Rectal smooth muscle tissue (tissue), 1 donor: ENCODE data around the gene TBC1D22A.

Source experiments
- H3K27ac ChIP-seq: one replicate; pipeline ENCODE4 v1.7.0; 2013; ENCODE audit warnings: low read depth, low read length, inconsistent platforms
- H3K27me3 ChIP-seq: one replicate; pipeline ENCODE4 v1.7.0; 2013; ENCODE audit warnings: low read length; ENCODE audit not compliant: control insufficient read depth, insufficient read depth
- H3K36me3 ChIP-seq: one replicate; pipeline ENCODE4 v1.7.0; 2013; ENCODE audit warnings: low read length; ENCODE audit not compliant: control insufficient read depth, insufficient read depth
- H3K4me1 ChIP-seq: one replicate; pipeline ENCODE4 v1.7.0; 2013; ENCODE audit warnings: low read length; ENCODE audit not compliant: control insufficient read depth, insufficient read depth
- H3K4me3 ChIP-seq: one replicate; pipeline ENCODE4 v1.7.0; 2013; ENCODE audit warnings: low read length
- H3K9ac ChIP-seq: one replicate; pipeline ENCODE4 v1.7.0; 2013; ENCODE audit warnings: low read length

Gene TBC1D22A

DNA sequence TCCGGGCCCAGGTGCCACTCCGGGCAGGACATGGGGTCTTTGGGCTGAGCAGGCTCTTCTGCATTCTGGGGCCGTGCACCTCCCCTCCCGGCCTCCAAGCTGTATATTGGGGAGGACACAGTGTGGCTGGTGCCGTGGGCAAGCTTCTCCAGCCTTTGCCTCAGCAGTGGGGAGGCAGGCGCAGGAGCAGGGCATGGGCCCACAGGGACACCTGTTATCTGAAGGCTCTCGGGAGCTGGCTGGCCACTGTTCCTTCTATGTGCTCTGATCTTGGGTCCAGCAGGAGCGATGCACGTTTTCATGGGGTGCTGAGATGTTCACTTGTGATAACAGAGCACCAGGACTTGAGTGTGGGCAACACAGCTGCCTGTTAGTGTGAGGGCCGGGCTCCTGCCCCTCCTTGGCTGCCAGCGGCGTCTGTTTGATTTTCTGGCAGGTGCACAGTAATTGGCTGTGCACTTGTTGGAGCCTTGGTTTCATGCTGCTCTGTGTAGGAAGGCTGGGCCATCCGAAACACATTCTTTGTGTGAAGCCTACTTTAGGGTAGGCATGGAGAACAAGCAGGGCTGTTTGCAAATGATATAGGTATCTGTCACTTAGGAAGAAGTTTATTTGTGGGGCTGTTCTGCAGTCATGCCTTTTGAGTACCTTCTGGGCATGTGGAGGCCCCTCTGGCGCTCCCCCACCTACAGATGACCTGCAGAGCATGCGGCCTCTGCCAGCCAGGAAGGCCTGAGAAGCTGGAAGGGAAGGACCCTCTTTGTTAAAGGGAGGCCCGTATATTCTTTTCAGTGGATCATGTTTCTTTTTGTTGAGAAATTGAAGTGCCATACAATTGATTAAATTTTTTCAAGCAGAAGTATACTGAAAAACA is 201.5 kb downstream of the TBC1D22A start:
- Histone ChIP-seq H3K27ac (no peak overlapping the region), H3K4me3 (no peak overlapping the region), H3K9ac (no peak overlapping the region), H3K27me3 (no peaks in the 10 kb centered on the region), H3K4me1 (no peaks in the 10 kb centered on the region), H3K36me3 (no peaks in the 10 kb centered on the region)

DNA sequence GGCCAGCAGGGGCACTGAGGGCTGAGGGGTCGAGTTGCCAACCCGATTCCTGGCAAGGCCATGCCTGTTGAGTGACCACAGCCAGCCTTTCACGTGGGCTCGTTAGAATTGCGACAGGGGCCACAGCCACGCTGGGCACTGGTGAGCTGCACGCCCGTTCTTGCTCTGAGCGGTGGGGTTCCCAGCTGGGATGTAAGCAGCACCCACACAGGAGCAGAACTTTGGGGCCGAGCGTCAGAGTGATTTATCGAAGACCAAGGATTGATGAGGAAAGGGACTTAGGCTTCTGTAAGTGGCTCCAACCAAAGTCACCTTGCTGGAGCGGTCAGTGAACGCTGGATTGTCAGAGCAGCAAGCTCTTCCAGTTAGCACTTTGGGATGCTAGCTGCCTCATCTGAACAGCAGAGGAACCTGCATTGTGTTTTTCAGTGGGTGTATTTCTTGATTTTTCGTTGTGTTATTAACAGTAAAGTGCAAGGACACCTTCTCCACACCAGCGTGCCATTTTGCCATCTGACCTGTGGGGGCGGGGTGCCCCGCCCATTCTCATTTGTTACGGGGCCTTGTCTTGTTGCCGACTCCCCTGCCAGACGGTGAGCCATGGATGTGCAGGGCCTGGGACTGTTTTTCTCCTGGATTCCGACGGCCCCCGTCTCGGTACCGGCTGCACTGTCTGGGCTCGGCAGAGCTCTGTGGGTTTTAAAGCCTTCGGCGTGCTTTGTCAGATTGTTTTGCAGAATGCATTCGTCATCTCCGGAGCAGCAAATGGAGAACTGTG is 202.5 kb downstream of the TBC1D22A start:
- no peak overlapping the region for H3K27ac ChIP-seq
- H3K9ac ChIP-seq: no peak overlapping the region
- H3K36me3 ChIP-seq: no peaks in the 10 kb centered on the region
- no peaks in the 10 kb centered on the region for H3K27me3 ChIP-seq
- no peaks in the 10 kb centered on the region for H3K4me1 ChIP-seq
- H3K4me3 ChIP-seq: no peak overlapping the region

DNA sequence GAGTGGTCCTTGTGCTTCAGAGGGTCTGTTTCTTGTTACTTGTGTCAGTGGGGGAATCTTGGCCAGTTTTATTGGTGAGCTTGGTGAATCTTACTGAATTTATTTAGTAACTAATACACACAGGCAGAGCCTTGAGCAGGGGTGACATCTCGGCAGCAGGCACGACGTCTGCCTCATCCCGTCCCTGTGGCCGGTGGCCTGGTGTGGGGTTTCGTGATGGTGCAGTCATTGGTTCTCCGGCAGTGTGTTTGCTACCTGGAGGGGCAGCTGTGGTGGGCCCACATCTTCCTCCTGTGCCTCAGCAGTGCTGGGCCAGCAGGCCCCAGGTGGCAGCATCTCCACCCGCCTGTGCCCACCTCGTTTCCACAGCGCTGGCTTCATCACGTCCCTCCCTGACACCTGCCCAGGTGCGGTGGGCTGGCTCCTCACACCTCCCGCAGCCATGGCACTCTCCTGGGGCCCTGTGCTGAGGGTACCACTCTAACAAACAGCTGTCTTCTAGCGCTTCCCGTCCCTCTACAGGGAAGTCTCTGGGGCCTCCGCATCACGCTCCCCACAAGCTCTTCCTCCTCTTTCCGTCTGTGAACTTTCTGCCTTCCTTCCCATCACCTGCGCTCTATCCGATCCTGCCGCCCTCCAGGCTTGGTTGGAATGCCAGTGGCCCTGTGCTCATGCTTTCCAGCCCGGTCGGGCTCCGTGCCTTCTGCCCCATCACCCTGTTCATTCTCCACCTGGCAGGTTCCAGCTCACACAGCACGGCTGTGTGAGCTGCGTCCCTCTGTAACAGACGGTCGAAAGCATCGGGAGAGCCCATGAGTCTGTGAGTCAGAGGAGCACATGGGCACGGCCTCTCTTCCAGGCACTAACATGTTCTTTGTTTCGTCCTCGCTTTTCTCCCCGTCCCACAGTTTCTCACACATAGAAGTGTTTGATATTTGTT is 203.4 kb downstream of the TBC1D22A start:
- no peak overlapping the region for H3K27ac ChIP-seq
- H3K36me3 ChIP-seq: no peaks in the 10 kb centered on the region
- H3K9ac ChIP-seq: no peak overlapping the region
- no peaks in the 10 kb centered on the region for H3K4me1 ChIP-seq
- H3K27me3 ChIP-seq: no peaks in the 10 kb centered on the region
- no peak overlapping the region for H3K4me3 ChIP-seq

DNA sequence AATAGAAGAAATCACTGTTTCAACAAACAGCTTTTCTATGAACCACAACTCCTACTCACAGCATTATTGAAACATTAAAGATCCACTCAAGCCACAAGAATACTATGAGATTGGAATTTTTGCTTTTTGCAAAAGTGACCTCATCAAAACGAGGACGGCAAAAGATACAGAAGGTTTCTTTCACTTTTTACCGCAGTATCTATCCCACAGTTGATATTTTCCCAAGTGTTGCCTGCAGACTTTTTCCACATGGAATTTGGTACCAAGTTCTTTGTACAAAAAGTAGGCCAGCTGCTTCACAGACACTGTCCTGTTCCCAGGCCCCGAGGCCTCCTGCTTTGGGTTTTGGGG is 204.0 kb downstream of the TBC1D22A start:
- H3K9ac ChIP-seq: no peak overlapping the region
- no peak overlapping the region for H3K4me3 ChIP-seq
- no peaks in the 10 kb centered on the region for H3K4me1 ChIP-seq
- H3K36me3 ChIP-seq: no peaks in the 10 kb centered on the region
- no peak overlapping the region for H3K27ac ChIP-seq
- H3K27me3 ChIP-seq: no peaks in the 10 kb centered on the region

DNA sequence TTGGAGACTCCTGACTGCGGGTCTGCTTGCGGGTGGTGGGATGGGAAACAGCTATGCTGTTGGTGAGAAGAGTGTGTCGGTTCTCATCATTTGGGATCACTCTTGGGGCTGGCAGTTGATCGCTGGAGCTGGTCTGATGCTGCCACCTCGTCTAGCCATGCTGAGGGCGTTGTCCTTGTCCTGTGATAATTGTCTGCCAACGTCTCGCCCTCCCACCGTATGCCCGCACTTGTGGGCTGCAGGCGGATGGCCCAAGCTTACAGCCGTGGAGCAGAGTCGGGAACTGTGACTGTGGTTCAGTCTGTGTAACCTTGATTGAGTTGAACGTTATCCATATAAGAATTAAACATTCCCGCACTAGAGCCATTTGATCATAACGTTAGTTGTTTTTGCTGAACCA is 204.4 kb downstream of the TBC1D22A start:
- Histone ChIP-seq H3K27me3 (no peaks in the 10 kb centered on the region), H3K9ac (no peak overlapping the region), H3K4me3 (no peak overlapping the region), H3K27ac (no peak overlapping the region), H3K36me3 (no peaks in the 10 kb centered on the region), H3K4me1 (no peaks in the 10 kb centered on the region)

DNA sequence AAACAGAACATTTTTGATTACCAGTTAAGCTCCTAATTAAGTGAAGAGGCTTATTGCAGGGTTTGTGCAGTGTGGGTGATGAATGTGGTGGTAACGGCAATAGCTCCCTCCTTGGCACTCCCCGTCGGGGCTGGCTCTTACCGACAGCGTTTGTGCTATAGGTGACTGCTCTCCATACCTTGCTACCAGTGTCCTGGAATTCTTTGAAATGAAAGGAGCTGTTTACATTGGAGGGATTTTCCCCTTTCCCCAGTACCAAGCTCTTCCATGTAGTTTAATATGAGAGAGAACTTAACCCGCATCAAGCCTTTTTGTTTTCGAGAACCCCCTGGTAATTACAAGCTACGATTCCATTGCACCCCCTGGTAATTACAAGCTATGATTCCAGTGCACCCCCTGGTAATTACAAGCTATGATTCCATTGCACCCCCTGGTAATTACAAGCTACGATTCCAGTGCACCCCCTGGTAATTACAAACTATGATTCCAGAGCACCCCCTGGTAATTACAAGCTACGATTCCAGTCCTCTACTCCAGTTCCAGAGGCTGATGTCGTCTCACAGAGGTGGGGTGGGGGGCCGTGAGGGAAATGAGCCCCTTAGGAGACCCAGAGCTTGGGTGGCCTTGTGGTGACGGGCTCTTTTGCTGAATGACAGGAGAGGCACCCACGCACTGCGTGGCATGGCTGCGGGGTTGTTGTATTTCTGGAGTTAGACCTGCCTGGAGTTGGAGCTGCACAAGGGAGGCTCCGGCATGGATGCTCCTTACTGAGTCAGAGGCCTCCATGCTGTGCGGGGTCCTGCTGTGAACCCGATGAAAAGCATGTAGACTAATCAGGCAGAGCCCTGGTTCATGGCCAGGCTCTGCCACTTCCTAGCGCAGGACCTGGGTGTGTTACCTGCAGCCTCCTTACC is 205.3 kb downstream of the TBC1D22A start:
- Histone ChIP-seq H3K36me3 (no peaks in the 10 kb centered on the region), H3K4me3 (no peak overlapping the region), H3K27me3 (no peaks in the 10 kb centered on the region), H3K27ac (no peak overlapping the region), H3K9ac (no peak overlapping the region), H3K4me1 (no peaks in the 10 kb centered on the region)

DNA sequence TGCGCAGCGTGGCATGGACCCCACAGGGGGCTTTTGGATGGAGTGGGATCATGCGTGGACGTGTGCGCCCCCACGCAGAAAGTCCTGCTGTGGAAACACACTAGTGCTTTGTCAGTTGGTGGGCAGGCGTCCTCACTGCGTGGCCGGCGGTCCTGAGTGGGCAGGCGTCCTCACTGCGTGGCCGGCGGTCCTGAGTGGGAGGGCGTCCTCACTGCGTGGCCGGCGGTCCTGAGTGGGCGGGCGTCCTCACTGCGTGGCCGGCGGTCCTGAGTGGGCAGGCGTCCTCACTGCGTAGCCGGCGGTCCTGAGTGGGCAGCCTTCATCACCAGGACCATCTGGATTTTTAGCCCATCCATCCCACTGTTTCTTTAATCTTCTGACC is 205.9 kb downstream of the TBC1D22A start:
- Histone ChIP-seq H3K36me3 (no peaks in the 10 kb centered on the region), H3K9ac (no peak overlapping the region)

DNA sequence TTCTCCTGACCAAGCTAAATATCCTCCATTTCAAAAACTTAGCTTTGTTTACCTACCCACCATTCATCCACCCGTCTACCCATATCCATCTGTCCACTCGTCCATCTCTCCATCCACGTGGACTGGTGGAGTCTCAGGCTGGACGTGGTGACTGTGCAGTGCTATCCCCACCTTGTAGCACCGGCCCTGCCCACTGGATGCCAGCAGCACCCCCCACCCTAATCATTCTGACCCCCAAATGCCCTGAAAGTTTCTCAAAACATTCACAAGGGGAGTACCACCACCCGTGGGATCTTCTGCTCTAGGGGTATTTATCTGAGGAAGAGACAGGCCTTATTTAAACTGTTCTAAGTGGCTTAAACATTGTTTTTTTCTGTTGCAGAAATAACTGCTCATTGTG is 206.4 kb downstream of the TBC1D22A start:
- Histone ChIP-seq H3K9ac (no peak overlapping the region), H3K36me3 (no peaks in the 10 kb centered on the region), H3K4me1 (no peaks in the 10 kb centered on the region), H3K27ac (no peak overlapping the region), H3K27me3 (no peaks in the 10 kb centered on the region), H3K4me3 (no peak overlapping the region)

More for the DNA sequence above, 205.9 kb downstream of the TBC1D22A start:
- Histone ChIP-seq H3K4me3 (no peak overlapping the region), H3K27me3 (no peaks in the 10 kb centered on the region), H3K4me1 (no peaks in the 10 kb centered on the region), H3K27ac (no peak overlapping the region)

DNA sequence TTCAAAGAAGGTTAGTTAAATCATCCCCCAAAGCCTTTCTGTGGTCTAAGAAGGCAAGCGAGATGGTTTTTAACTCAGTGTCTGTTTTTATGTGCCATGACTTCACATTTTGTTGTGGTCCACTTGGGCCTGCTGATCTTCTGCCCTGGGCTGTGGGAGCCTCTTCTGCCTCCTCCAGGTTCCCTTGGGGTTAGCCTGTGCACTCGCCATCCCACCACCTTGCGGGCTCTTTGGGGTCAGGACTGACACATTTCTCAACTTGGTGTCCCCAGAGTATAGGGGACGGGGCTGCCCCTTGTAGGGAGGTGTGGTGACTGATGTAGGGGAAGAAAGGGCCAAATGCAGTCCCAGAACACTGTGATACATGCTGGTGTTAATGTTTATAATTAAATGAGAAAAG is 207.0 kb downstream of the TBC1D22A start:
- Histone ChIP-seq H3K27me3 (no peaks in the 10 kb centered on the region), H3K27ac (no peak overlapping the region), H3K4me3 (no peak overlapping the region), H3K36me3 (peaks cover 4% of the 10 kb centered on the region), H3K9ac (no peak overlapping the region), H3K4me1 (no peaks in the 10 kb centered on the region)

DNA sequence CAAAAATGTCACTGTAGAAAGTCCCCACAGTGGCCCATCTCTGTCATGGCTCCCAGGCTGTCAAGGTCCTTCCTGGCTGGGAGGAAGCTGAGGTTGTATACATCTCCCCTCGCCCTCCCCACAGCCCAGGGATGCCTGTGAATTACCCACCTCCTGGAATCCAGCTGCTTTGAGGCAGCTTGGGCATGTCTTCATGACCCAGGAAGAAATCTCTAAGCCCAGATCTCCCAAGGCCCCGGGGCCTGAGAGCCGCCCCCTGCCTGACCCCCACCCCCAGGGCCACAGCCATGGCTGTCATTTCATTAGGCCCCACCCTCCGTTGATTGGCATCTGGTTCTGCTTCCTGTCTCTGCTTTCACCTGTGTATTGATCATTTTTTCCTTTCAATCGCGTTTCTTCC is 207.5 kb downstream of the TBC1D22A start:
- Histone ChIP-seq H3K4me1 (no peaks in the 10 kb centered on the region), H3K27ac (no peak overlapping the region), H3K27me3 (no peaks in the 10 kb centered on the region), H3K4me3 (no peak overlapping the region), H3K9ac (no peak overlapping the region), H3K36me3 (peaks cover 5% of the 10 kb centered on the region)

DNA sequence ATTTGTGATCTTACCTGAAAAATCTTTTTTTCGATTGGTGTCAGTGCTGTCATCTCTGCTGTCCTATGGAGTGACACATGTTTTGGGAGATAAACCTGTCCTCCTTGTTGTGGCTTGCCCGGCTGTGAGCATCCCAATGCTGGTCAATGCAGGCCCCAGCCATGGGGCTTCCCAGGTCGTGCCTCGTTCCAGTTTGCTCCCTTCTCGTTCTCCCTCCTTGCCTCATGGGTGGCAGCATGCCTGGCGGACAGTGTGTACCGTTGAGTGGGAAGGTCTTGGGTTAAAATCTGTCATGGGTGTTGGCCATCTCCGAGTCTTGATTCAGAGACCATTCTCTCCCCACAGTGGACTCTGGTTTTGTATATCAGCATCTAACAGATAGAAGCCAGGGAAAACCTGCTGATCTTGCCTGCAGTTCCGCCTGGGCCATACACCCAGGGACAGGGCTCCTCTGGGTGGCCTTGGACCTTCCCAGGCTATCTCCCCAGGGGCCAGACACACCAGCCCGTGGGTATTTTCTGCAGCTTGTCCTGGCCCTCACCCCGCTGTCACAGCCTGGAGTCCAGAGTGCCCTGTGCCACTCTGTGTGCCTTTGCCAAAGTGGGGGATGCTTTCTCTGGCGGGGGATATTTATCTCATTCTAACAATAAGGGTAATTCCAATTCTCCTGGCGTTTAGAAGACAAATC is 208.1 kb downstream of the TBC1D22A start:
- no peak overlapping the region for H3K9ac ChIP-seq
- H3K27ac ChIP-seq: no peak overlapping the region
- no peaks in the 10 kb centered on the region for H3K27me3 ChIP-seq
- H3K4me3 ChIP-seq: no peak overlapping the region
- H3K36me3 ChIP-seq: peaks cover 5% of the 10 kb centered on the region
- H3K4me1 ChIP-seq: no peaks in the 10 kb centered on the region
